Measurements from ENCODE around the gene CTNNA3. TPM values are rescaled to one million over a fixed set of nuclear protein-coding genes. Genes with fewer than 3 reads are reported as not detected.

Gene CTNNA3
- total RNA-seq, 2 donors from 2014 or later = 3.2 to 7.2 TPM

GRCh38 chr10:65940816-65941662, 1755.0 kb downstream of the CTNNA3 start:
- H3K27ac ChIP-seq (ENCODE audit: low read depth, low read length) = no peak overlapping the region
- H3K4me1 ChIP-seq (ENCODE audit: control insufficient read depth, insufficient read depth, low read length) = peaks cover 3% of the 10 kb centered on the region
- TF ChIP-seq, protein P1, sequence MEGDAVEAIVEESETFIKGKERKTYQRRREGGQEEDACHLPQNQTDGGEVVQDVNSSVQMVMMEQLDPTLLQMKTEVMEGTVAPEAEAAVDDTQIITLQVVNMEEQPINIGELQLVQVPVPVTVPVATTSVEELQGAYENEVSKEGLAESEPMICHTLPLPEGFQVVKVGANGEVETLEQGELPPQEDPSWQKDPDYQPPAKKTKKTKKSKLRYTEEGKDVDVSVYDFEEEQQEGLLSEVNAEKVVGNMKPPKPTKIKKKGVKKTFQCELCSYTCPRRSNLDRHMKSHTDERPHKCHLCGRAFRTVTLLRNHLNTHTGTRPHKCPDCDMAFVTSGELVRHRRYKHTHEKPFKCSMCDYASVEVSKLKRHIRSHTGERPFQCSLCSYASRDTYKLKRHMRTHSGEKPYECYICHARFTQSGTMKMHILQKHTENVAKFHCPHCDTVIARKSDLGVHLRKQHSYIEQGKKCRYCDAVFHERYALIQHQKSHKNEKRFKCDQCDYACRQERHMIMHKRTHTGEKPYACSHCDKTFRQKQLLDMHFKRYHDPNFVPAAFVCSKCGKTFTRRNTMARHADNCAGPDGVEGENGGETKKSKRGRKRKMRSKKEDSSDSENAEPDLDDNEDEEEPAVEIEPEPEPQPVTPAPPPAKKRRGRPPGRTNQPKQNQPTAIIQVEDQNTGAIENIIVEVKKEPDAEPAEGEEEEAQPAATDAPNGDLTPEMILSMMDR (conservative IDR thresholded peaks at IDR 0.05) = no peak
- WGBS, 2 experiments (ENCODE audit: insufficient coverage in 1 of 2, insufficient read length in 1 of 2) = 89 to 94% methylated on average over 3 of the region's 3 CpGs
- no peak for DNase-seq
- Mint-ChIP-seq H3K4me1 (no peaks in the 10 kb centered on the region), H3K36me3 (ENCODE audit: low read depth) (no peaks in the 10 kb centered on the region), H3K4me3 (no peak overlapping the region), H3K9me3 (no peaks in the 10 kb centered on the region), H3K27ac (no peak overlapping the region), H3K27me3 (ENCODE audit: insufficient read depth) (no peaks in the 10 kb centered on the region)
- peaks cover 10% of the 10 kb centered on the region for H3K27me3 ChIP-seq (ENCODE audit: control insufficient read depth, insufficient read depth, low read length, poor library complexity, severe bottlenecking)
- H3K36me3 ChIP-seq (ENCODE audit: control insufficient read depth, insufficient read depth, low read length) = no peaks in the 10 kb centered on the region
- no peaks in the 10 kb centered on the region for H3K9me3 ChIP-seq (ENCODE audit: control insufficient read depth, low read length)
- H3K4me3 ChIP-seq (ENCODE audit: low read length) = no peak overlapping the region
- H3K9ac ChIP-seq (ENCODE audit: extremely low read depth, low read length, poor library complexity, severe bottlenecking) = no peak overlapping the region

- no peaks in the 10 kb centered on the region for H3K4me1 Mint-ChIP-seq
- TF ChIP-seq, protein P1 (conservative IDR thresholded peaks at IDR 0.05) = no peak
- H3K27ac Mint-ChIP-seq = no peak overlapping the region
- H3K36me3 Mint-ChIP-seq (ENCODE audit: low read depth) = no peaks in the 10 kb centered on the region
- H3K27me3 Mint-ChIP-seq (ENCODE audit: insufficient read depth) = no peaks in the 10 kb centered on the region
- Histone ChIP-seq H3K27ac (ENCODE audit: low read depth, low read length) (no peak overlapping the region), H3K9ac (ENCODE audit: extremely low read depth, low read length, poor library complexity, severe bottlenecking) (no peak overlapping the region), H3K4me1 (ENCODE audit: control insufficient read depth, insufficient read depth, low read length) (peaks cover 3% of the 10 kb centered on the region), H3K4me3 (ENCODE audit: low read length) (no peak overlapping the region), H3K9me3 (ENCODE audit: control insufficient read depth, low read length) (no peaks in the 10 kb centered on the region), H3K27me3 (ENCODE audit: control insufficient read depth, insufficient read depth, low read length, poor library complexity, severe bottlenecking) (peaks cover 10% of the 10 kb centered on the region), H3K36me3 (ENCODE audit: control insufficient read depth, insufficient read depth, low read length) (no peaks in the 10 kb centered on the region)
- H3K4me3 Mint-ChIP-seq = no peak overlapping the region
- no peaks in the 10 kb centered on the region for H3K9me3 Mint-ChIP-seq
- DNase-seq = no peak
These were observed 1755.9 kb downstream of the CTNNA3 start for GRCh38 chr10:65940105-65940504.

DNA sequence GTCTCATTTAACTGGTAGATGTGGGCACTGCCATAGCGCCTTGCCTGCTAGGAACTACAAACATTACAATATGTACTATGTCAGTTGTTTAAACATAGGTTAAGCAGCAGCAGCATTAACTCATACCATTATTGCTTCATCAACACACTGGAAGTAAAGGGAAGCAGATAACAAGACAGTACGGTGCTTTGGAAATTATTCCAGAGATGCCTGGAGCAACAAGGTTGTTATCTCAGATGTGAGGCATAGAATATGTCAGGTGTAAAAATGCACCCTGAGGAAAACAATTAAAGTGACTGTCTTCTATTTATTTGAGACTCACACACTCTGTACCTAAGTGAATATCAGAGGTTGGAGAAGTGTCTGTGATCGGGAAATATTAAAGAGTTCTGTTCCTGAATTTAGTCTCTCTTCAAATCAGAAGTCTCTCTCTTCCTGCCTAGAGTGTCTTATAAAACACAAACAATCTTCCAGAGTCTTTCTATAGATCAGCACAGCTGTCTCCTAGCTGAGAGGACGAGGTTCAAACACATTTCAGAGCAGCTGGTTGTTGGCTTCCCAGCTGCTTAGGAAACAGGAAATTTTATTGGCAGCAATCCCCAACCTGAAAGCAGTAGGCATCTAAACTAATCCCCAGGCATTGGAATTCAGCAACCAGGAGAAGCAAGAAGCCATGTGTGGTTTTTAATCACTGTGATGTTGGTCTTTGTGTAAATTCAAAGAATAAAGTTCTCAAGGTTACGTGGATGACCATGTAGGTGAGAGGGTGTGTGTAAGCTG, 1764.5 kb downstream of the CTNNA3 start:
- H3K36me3 Mint-ChIP-seq (ENCODE audit: low read depth) = no peaks in the 10 kb centered on the region
- Histone ChIP-seq H3K9me3 (ENCODE audit: control insufficient read depth, low read length) (no peaks in the 10 kb centered on the region), H3K27ac (ENCODE audit: low read depth, low read length) (no peak overlapping the region), H3K9ac (ENCODE audit: extremely low read depth, low read length, poor library complexity, severe bottlenecking) (no peak overlapping the region), H3K27me3 (ENCODE audit: control insufficient read depth, insufficient read depth, low read length, poor library complexity, severe bottlenecking) (no peaks in the 10 kb centered on the region), H3K36me3 (ENCODE audit: control insufficient read depth, insufficient read depth, low read length) (no peaks in the 10 kb centered on the region), H3K4me1 (ENCODE audit: control insufficient read depth, insufficient read depth, low read length) (no peaks in the 10 kb centered on the region), H3K4me3 (ENCODE audit: low read length) (no peak overlapping the region)
- no peaks in the 10 kb centered on the region for H3K9me3 Mint-ChIP-seq
- no peaks in the 10 kb centered on the region for H3K4me1 Mint-ChIP-seq
- H3K4me3 Mint-ChIP-seq = no peak overlapping the region
- H3K27me3 Mint-ChIP-seq (ENCODE audit: insufficient read depth) = no peaks in the 10 kb centered on the region
- WGBS, 2 experiments (ENCODE audit: insufficient coverage in 1 of 2, insufficient read length in 1 of 2) = 90 to 91% methylated on average over 2 to 5 of the region's 5 CpGs
- H3K27ac Mint-ChIP-seq = peak overlapping the region; percentile 74
- DNase-seq = no peak
- TF ChIP-seq, protein P1 (conservative IDR thresholded peaks at IDR 0.05) = no peak
